ENCODE results near the gene CMIP.

CMIP gene

DNA sequence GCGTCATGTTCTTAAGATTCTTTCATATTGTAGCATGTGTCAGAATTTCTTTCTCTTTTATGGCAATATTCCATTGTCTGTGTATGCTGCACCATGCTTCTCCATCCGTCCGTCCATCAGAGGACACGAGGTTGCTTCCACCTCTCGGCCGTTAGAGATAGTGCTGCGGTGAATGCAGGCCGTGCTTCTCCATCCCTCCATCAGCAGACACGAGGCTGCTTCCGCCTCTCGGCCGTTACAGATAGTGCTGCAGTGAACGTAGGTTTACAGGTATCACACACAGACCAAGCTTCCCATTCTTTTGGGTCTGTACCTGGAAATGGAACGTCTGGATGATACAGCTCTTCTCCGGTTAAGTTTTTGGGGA is 113.5 kb downstream of the CMIP start:
- peak overlapping the region; percentile 37 for H3K27ac ChIP-seq
- no peak for DNase-seq (ENCODE audit: low read depth, low spot score)

DNA sequence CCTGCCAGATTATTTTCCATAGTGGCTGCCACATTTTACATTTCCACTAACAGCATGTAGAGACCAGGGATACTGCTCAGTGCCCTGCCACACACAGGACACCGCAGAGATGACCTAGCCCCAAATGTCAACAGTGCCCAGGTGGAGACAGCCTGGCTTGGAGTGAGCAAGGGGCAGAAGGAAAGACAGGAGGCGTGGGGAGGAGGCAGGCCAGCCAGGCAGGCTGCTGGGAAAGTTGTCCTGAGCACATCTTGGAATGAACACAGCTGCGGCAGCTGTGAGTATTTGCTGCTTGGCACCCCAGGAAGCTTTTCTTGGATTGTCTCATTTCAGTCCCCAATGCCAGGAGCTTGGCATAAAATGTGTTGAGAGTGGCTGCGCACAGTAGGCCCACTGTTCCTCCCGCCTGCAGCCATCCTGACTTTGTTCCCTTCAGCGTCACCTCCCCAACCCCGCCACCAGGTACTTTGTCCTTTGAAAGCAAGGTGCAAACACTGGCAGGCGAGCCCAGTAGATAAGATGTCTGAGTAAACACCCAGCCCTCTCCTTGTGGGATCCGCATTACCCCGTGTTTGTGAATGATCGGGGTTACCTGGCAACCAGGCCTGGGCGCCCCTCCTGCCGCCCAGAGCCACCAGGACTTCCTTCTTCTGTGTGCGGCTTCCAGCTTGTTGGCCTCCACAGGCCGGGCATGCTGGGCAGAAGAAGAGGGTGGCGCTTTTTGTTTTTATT is 114.0 kb downstream of the CMIP start:
- H3K27ac ChIP-seq = peak overlapping the region; percentile 37
- DNase-seq (ENCODE audit: low read depth, low spot score) = no peak

GRCh38 chr16:81560979-81561657 is 116.5 kb downstream of the CMIP start:
- DNase-seq (ENCODE audit: low read depth, low spot score) = no peak
- H3K27ac ChIP-seq = no peak overlapping the region

GRCh38 chr16:81562174-81562849 is 117.7 kb downstream of the CMIP start:
- no peak for DNase-seq (ENCODE audit: low read depth, low spot score)
- no peak overlapping the region for H3K27ac ChIP-seq

- DNase-seq (ENCODE audit: low read depth, low spot score) = no peak
Observed at GRCh38 chr16:81562926-81563325, 118.3 kb downstream of the CMIP start.

DNA sequence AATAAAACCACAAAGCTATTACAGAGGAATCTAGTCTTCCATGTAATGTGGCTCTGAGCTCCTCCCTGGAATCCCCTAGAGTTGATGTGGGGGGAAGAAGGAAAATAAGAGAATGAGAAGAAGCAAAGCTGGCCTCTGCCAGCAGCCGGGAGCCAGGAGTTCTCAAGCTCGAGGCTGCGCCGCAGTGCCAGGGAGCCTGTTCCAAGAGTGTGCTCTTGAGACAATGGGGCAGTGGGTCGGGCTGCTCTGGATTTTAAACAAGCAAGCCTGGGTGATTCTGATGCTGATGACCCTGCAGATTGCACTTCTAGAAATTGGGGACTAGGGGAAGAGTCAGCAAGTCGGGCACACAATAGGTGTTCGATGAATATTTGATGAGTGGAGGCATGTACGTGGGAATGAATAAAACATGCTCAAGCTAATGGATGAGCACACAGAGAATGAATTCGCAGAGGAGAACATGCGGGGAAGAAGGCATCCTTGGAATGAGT is 119.9 kb downstream of the CMIP start:
- DNase-seq (ENCODE audit: low read depth, low spot score) = no peak
- H3K27ac ChIP-seq = no peak overlapping the region

More at GRCh38 chr16:81562926-81563325, 118.3 kb downstream of the CMIP start:
- H3K27ac ChIP-seq = no peak overlapping the region

DNA sequence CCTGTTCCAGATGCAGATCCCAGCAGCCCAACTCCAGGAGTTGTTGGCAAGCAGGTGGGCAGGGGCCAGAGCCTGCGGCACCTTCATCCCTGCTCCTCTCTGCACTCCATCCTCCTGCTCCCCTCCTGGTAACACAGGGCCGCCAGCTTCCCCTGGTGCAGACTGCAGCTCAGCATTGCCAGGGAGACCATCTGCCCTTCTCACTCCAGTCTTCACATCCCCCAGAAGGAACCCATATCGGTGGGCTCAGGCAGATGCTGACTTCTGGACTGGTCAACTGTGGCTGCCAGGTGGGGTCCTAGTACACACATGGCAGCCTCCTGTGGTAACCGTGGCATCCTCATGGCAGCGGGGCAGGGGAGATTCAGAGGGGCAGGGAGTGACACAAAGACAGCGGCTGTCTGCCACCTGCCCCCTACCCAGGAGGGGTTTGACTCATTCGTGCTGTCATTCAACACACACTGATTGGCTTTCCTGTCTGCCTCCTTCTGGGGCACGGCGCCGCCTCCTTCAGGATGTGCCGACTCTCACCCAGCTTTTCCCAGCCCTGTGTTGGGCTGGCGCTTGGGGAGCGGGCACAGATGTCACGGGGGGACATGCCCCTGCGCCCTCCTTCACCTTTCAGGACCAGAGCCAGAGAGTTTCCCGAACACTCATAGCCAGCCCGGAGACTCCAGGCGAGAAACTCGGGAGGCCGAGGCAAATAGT is 120.9 kb downstream of the CMIP start:
- no peak overlapping the region for H3K27ac ChIP-seq
- DNase-seq (ENCODE audit: low read depth, low spot score) = no peak

DNA sequence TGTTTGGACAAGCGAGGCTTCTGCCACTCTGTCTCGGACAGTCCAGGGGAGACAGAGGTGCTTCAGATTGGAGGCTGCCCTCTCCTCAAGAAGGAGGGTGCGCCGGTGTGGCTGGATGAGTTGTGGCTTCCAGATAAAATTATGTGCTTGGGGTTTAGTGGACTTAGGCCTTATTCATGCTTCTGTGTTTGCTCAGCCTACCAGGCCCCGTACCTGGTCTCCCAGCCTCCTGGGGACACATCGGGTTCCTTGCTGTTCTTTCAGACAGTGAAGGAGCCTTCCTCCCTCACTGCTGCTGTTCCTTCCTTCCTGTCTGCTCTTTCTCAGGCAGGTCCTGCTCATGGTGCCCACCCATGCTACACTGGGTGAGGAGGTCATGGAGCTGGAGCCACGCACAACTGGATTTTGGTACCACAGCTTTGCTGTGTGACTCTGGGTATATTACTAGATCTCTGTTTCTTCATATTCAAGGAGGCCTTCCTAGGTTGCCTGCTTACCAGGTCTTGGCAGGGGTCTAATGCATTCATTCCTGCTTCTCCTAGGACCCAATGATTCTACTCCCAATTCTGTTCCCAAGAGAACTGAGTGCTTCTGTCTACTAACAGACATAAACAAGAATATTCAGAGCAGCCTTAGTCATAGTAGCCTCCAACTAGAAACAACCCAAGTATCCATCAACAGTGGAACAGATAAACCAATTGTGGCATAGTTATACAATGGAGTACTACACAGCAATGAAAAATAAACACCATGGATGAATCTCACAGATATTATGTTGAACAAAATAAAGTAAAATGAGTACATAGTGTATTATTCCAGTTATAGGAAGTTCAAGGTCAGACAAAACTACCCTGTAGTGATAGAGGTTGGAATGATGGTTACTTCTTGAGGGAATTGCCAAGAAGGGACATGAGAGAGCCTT is 121.7 kb downstream of the CMIP start:
- DNase-seq (ENCODE audit: low read depth, low spot score) = no peak
- H3K27ac ChIP-seq = no peak overlapping the region

DNA sequence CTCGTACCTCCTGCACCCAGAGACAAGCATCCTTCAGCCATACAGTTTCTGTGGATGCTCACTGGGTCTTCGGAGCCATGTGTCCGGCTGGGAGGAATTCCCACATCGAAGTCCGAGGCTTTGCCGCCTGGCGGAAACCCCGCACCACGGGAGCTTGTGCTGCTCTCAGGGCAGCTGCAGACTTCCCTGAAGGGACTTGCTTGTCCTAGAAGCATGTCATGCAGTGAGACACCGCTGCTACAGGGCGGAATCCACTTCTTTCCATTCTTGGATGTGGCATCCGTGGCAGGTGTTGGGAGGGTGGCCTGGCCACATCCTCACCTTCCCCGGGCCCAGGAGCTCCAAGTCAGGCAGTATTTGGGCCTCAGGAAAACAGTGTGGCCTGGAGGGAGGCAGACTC is 122.5 kb downstream of the CMIP start:
- H3K27ac ChIP-seq = no peak overlapping the region

GRCh38 chr16:81567987-81568748 is 123.6 kb downstream of the CMIP start:
- H3K27ac ChIP-seq = peak overlapping the region; percentile 21

More for the DNA sequence above, 122.5 kb downstream of the CMIP start:
- DNase-seq (ENCODE audit: low read depth, low spot score) = no peak

GRCh38 chr16:81568749-81569087 is 124.1 kb downstream of the CMIP start:
- peak overlapping the region; percentile 21 for H3K27ac ChIP-seq
- DNase-seq (ENCODE audit: low read depth, low spot score) = no peak

More at GRCh38 chr16:81567987-81568748, 123.6 kb downstream of the CMIP start:
- DNase-seq (ENCODE audit: low read depth, low spot score) = no peak

DNA sequence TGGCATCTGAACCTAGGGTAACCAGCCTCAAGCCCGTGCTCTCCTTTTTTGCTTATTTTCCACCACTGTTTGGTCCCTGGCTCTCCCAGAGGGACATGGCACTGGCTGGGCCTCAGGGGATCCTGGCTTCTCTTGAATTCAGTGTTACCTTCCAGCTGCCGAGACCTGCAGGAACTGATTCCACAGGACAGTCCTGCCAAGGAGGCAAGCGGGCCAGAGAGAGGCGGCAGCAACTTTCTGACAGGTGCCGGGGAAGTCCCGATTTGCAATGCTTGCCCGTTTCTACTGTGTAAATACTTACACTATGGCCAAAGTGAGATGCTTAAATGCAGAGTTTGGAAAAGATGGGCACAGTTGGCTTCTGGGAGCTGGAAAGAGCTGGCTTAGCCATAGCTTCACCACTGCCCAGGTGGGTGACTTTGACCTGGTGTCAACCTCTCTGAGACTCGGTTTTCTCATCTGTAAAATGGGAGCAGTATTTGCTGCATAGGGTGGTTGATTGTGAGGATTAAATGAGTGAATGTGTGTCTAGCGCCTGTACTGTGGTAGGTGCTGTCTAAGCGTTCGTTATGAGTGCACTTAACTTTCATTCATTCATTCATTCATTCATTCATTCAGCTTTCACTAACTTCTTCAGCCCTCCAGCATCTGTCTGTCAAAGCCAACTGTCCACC is 124.9 kb downstream of the CMIP start:
- no peak overlapping the region for H3K27ac ChIP-seq
- DNase-seq (ENCODE audit: low read depth, low spot score) = no peak

GRCh38 chr16:81570151-81570846 is 125.7 kb downstream of the CMIP start:
- H3K27ac ChIP-seq = peak overlapping the region; percentile 11
- DNase-seq (ENCODE audit: low read depth, low spot score) = no peak

DNA sequence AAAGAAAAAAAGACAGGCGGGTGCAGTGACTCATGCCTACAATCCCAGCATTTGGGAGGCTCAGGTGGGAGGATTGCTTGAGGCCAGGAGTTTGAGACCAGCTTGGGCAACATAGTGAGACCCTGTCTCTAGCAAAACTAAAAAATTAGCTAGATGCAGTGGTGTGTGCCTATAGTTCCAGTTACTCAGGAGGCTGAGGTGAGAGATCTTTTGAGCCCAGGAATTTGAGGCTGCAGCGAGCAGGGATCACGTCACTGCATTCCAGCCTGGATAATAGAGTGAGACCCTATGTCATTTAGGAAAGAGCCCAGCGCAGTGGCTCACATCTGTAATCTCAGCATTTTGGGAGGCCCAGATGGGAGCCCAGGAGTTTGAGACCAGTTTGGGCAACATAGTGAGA is 126.6 kb downstream of the CMIP start:
- H3K27ac ChIP-seq = no peak overlapping the region
- DNase-seq (ENCODE audit: low read depth, low spot score) = no peak

GRCh38 chr16:81571592-81572385 is 127.2 kb downstream of the CMIP start:
- no peak for DNase-seq (ENCODE audit: low read depth, low spot score)
- no peak overlapping the region for H3K27ac ChIP-seq

GRCh38 chr16:81572386-81573144 is 128.0 kb downstream of the CMIP start:
- DNase-seq (ENCODE audit: low read depth, low spot score) = no peak

More at GRCh38 chr16:81572386-81573144, 128.0 kb downstream of the CMIP start:
- H3K27ac ChIP-seq = no peak overlapping the region

All from epithelial cell of prostate (primary cell).